ENCODE data around the gene KCNJ5. TPM values are rescaled to one million over a fixed set of nuclear protein-coding genes. Genes with fewer than 3 reads are reported as not detected.

Gene KCNJ5
- polyA plus RNA-seq, 2 of the 4 experiments (the other 2 are of a cell fraction): 0.04 TPM; not detected in 1

GRCh38 chr11:128867277-128867676 is 23.9 kb upstream of the KCNJ5 start, which contains the start of gene KCNJ1:
KCNJ1 (minus strand) TSS chr11:128867296; CDS start chr11:128840243, 27,053 bp downstream.
- 53% methylated on average over 8 of the region's 8 CpGs for WGBS (ENCODE audit: missing lambda C conversion rate)
- DNase-seq (ENCODE audit: low read depth in 1 of 2, low spot score in 1 of 2) (no peak), FAIRE-seq (no peak), ATAC-seq (no peak)
- POLR2A ChIA-PET: no interaction called here
- Histone ChIP-seq H3K4me1 (no peaks in the 10 kb centered on the region), H3K9me3 (no peaks in the 10 kb centered on the region), H3K4me3 (no peak within 1 kb of the TSS), H3K4me2 (no peak within 1 kb of the TSS), H3K27ac (no peak within 1 kb of the TSS)
- CTCF ChIA-PET: interaction anchor here (1.1 kb wide), 1 partner anchor 89 kb away, joined by 4 read pairs; no protein-coding TSS in a partner anchor
- no peak for TF ChIP-seq CBX2 (IDR thresholded peaks at IDR 0.05; ENCODE audit: borderline replicate concordance, low read depth)
- TF ChIP-seq BHLHE40 (IDR thresholded peaks at IDR 0.05; ENCODE audit: low read depth, low read length): no peak
- TF ChIP-seq EHMT2 (IDR thresholded peaks at IDR 0.05; ENCODE audit: low read depth): no peak
- TF ChIP-seq MAZ (IDR thresholded peaks at IDR 0.05; ENCODE audit: borderline replicate concordance, low read depth, low read length): no peak
- no peak for TF ChIP-seq BCL3 (IDR thresholded peaks at IDR 0.05)
- no peak for TF ChIP-seq FOXS1 (CRISPR knock-in tag; IDR thresholded peaks at IDR 0.05)
- no peak for TF ChIP-seq HOXB13 (CRISPR knock-in tag; IDR thresholded peaks at IDR 0.05; ENCODE audit: low read depth)
- no peak for TF ChIP-seq SREBF2 (IDR thresholded peaks at IDR 0.05)
- no peak for TF ChIP-seq CHD2 (IDR thresholded peaks at IDR 0.05; ENCODE audit: low read length, partially characterized antibody)
- TF ChIP-seq MYC (IDR thresholded peaks at IDR 0.05; ENCODE audit: borderline replicate concordance, low read length): no peak
- no peak for TF ChIP-seq USF2 (IDR thresholded peaks at IDR 0.05)
- TF ChIP-seq CEBPB (IDR thresholded peaks at IDR 0.05): no peak
- TF ChIP-seq KDM5A (IDR thresholded peaks at IDR 0.05): no peak
- no peak for TF ChIP-seq RNF2 (IDR thresholded peaks at IDR 0.05; ENCODE audit: borderline replicate concordance, low read depth)
- no peak for TF ChIP-seq CBX8 (IDR thresholded peaks at IDR 0.05)

- TF ChIP-seq JUN (IDR thresholded peaks at IDR 0.05): no peak
- TF ChIP-seq RNF2 (IDR thresholded peaks at IDR 0.05; ENCODE audit: borderline replicate concordance, low read depth): no peak
- TF ChIP-seq HOXB5 (CRISPR knock-in tag; IDR thresholded peaks at IDR 0.05): no peak
- TF ChIP-seq SMC3 (IDR thresholded peaks at IDR 0.05): no peak
- no peak for TF ChIP-seq RCOR1 (IDR thresholded peaks at IDR 0.05; ENCODE audit: low read depth, low read length)
- TF ChIP-seq MYC (IDR thresholded peaks at IDR 0.05; ENCODE audit: borderline replicate concordance, low read length): no peak
- no peak for TF ChIP-seq RARB (CRISPR knock-in tag; IDR thresholded peaks at IDR 0.05)
- TF ChIP-seq CEBPB (IDR thresholded peaks at IDR 0.05): no peak
- TF ChIP-seq ZC3H11A (IDR thresholded peaks at IDR 0.05): no peak
- no peak for TF ChIP-seq HES2 (IDR thresholded peaks at IDR 0.05)
- TF ChIP-seq REST (IDR thresholded peaks at IDR 0.05): no peak
- TF ChIP-seq BHLHE40 (IDR thresholded peaks at IDR 0.05; ENCODE audit: low read depth, low read length): no peak
- TF ChIP-seq EP300 (IDR thresholded peaks at IDR 0.05): no peak
- no peak for TF ChIP-seq E2F6 (IDR thresholded peaks at IDR 0.05; ENCODE audit: borderline replicate concordance, low read depth)
- TF ChIP-seq ESRRA (IDR thresholded peaks at IDR 0.05; ENCODE audit: borderline replicate concordance, low read length): no peak
- TF ChIP-seq CBX2 (IDR thresholded peaks at IDR 0.05; ENCODE audit: borderline replicate concordance, low read depth): no peak
- TF ChIP-seq ZFP36 (IDR thresholded peaks at IDR 0.05; ENCODE audit: borderline replicate concordance, partially characterized antibody): no peak
- TF ChIP-seq HMGXB4 (CRISPR knock-in tag; IDR thresholded peaks at IDR 0.05; ENCODE audit: borderline replicate concordance): no peak
- 77% methylated on average over 10 of the region's 10 CpGs for whole genome bisulfite sequencing (ENCODE audit: missing lambda C conversion rate)
- FAIRE-seq (no peak), DNase-seq (ENCODE audit: low read depth in 1 of 2, low spot score in 1 of 2) (no peak), ATAC-seq (no peak)
- no peak overlapping the region for H3K4me3 ChIP-seq
- H3K4me1 ChIP-seq: no peaks in the 10 kb centered on the region
- ChIA-PET POLR2A (no interaction called here), CTCF (interaction anchor here (1.2 to 1.3 kb wide), 3 partner anchors 15 to 88 kb away, joined by 3 to 10 read pairs (median 6); no protein-coding TSS in a partner anchor)
- no peak overlapping the region for H3K27ac ChIP-seq
- no peak overlapping the region for H3K4me2 ChIP-seq
- no peaks in the 10 kb centered on the region for H3K9me3 ChIP-seq
Observed at GRCh38 chr11:128868841-128869671, 22.1 kb upstream of the KCNJ5 start.

Measured in A549 (cell line).